ENCODE data around the gene NSD1.

Gene NSD1

DNA sequence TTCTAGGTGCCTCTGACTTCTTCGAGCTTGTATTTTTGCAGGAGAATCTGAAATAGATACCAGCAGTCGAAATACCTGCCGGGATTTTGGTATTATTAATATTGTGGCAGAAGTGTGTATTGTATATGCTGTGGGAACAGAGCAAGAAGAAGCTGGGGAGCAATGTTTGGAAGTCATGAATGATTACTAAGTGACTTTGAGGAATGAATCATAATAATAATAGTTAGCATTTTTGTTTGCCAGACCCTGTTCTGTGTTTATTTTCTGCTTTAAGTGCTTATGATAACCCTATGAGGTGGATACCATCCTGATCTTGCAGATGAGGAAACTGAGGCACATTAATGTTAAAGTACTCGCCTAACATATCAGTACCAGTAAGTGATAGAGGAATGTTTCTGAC, 137.5 kb downstream of the NSD1 start:
- no peak for DNase-seq

DNA sequence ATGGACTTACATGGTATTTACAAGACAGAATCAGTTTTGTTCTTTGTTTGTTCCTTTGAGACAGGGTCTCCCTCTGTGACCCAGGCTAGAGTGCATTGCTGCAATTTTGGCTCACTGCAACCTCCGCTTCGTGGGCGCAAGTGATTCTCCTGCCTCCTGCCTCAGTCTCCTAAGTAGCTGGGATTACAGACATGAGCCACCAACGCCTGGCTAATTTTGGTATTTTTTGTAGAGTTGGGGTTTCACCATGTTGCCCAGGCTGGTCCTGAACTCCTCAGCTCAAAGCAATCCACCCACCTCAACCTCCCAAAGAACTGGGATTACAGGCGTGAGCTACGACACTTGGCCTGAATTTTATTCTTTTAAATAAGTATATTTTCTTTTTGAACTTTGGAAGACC, 142.3 kb downstream of the NSD1 start:
- no peak for DNase-seq

DNA sequence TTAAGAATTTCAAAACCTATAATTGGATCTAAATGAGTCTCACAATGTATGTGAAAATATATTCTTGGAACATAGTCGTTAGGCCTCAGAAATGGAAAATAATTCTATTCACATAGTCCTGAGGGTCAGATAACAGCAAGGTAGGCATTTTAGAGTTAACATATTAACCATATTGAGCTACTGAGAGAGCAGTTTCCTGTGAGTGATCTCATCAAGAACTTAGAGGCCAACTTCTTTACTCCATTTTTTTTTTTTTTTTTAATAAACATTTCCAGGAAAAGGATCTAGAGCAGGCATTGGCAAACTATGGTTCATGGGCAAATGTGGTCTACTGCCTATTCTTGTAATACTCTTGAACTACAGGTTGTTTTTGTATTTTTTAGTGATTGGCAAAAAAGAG, 143.3 kb downstream of the NSD1 start:
- no peak for DNase-seq

DNA sequence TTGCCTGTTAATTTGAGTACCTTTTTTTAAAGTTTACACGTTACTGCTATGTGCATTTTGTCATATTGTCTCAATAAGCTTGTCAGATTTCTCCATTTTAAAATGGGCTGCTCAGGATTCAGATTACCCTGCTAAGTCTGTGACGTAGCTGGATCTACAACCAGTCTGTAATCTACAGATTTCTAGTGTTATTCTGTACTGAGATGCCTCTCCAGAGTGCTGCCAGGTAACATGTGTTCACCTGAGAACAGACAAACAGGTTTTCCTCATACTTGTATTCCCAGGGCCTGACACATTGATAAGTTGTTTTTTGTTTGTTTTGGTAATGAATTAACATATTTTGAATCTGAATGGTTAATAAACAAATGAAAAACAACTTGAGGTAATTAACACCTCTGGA, 154.6 kb downstream of the NSD1 start:
- no peak for DNase-seq

DNA sequence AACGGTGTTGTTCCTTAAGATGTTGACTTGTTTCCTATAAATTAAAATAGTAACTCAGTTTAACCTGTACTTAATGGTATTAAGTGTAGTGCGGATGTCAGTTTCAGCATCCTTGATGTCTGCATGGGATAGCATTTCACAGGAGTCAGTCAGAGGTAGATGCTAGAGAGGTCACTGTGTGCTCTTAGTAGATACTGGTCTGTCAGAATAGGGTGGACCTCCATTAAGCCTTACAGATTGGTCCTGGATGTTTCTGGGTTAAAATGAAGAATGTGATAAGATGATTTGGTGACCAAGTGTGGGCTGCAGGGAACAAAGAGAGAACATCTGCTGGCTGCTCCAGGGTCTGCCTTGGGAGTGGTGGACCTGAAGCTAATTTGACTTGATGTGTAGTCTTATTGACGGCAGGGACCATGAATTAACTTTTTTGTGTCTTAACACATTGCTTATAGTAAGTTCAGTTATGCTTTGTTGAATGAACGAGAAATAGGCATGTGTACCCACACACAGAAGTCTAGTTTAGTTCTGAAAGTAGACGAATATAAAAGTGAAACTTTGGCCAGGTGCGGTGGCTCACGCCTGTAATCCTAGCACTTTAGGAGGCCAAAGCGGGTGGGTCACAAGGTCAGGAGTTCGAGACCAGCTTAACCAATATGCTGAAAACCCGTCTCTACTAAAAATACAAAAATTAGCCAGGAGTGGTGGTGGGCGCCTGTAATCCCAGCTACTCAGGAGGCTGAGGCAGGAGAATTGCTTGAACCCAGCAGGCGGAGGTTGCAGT, 157.4 kb downstream of the NSD1 start:
- no peak for DNase-seq

DNA sequence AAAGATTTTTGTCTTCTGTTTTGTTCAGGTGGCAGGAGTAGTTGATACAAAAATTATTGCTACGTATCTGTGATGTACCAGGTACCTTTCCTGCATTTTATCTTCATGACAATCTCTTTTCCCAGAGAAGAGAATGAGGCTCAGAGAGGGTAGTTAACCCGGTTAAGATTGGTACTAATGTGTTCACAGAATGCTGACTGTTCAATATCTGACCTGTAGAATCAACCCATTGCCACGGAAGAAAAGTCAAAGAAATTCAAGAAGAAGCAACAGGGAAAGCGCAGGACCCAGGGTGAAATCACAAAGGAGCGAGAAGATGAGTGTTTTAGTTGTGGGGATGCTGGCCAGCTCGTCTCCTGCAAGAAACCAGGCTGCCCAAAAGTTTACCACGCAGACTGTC, 158.2 kb downstream of the NSD1 start:
- no peak for DNase-seq

DNA sequence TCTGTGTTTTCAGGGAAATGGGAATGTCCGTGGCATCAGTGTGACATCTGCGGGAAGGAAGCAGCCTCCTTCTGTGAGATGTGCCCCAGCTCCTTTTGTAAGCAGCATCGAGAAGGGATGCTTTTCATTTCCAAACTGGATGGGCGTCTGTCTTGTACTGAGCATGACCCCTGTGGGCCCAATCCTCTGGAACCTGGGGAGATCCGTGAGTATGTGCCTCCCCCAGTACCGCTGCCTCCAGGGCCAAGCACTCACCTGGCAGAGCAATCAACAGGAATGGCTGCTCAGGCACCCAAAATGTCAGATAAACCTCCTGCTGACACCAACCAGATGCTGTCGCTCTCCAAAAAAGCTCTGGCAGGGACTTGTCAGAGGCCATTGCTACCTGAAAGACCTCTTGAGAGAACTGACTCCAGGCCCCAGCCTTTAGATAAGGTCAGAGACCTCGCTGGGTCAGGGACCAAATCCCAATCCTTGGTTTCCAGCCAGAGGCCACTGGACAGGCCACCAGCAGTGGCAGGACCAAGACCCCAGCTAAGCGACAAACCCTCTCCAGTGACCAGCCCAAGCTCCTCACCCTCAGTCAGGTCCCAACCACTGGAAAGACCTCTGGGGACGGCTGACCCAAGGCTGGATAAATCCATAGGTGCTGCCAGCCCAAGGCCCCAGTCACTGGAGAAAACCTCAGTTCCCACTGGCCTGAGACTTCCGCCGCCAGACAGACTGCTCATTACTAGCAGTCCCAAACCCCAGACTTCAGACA, 160.4 kb downstream of the NSD1 start:
- DNase-seq: no peak

DNA sequence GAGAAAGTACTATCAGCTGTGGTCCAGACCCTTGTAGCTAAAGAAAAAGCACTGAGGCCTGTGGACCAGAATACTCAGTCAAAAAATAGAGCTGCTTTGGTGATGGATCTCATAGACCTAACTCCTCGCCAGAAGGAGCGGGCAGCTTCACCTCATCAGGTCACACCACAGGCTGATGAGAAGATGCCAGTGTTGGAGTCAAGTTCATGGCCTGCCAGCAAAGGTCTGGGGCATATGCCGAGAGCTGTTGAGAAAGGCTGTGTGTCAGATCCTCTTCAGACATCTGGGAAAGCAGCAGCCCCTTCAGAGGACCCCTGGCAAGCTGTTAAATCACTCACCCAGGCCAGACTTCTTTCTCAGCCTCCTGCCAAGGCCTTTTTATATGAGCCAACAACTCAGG, 161.1 kb downstream of the NSD1 start:
- no peak for DNase-seq

DNA sequence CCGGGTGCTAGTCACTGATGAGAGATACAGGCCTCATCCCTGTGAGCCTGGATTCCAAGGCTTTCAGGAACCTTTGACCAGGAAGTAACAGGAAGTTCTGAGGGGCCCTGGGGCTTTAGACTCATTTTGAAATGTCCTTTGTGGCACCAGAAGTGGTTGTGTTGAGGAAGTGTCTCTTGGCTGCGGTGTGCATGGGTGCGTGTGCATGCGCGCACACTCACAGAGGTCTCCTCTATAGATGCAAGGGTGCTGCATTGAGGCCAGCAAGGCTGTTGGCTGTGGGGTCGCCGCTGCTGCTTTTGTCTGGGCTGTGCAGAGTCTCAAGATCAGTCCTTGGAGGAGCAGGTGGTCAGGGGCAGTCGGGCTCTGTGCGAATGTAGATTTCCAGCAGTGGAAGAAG, 162.4 kb downstream of the NSD1 start:
- DNase-seq: no peak

DNA sequence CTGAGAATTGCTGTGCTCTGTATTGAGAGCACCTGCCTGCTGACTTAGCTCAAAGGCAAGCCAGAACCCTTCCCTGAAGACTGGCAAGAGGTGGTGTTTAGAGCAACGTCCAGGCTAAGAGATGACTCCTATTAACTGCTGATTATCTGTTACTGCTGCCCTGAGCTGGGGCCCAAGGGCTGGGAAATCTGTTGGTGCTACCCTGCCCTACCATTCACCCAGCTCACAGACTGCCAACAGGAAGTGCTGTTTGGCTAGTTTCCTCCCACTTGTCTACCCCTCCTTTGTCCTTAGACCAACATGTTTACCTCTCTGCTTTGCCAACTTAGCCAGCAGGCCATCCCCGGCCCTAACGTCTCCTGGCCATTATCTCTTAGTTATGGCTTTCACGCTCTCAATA, 163.0 kb downstream of the NSD1 start:
- DNase-seq: no peak

DNA sequence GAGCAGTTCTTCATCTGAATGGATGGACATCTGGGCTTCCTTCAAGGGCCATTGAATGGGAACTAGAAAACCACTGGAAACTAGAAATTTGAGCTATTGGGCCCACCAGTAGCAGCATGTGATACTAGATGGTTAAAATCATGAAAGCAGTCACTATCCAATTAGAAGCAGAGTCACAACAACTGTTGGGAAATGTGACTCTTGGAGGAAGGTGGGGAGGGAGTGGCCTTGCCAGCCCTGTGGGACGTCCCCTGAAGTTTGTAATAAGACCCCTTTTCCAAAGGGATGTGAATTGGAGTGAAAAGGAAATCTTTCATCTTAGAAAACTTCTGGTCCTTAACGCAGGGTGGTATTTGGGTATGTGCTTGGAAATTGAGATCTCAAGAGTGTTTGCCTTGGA, 164.3 kb downstream of the NSD1 start:
- no peak for DNase-seq

DNA sequence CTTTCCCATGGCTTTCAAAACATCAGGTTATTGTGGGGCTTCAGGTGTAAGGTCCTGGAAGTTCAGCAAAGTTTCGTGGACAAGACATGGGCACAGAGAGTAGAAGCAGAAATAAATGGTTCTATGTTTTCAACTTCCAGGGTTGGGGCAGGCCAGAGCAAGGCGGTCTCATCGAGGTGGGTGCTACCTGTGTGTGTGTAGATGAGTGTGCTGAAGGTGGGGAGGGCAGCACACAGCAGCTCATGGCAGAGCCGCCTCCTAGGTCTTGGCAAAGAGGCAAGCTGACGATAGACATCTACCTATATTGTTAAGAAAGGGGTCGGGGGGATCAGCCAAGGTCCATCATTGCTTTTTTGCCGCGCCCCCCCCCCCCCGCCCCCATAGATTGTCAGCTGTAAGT, 166.1 kb downstream of the NSD1 start:
- DNase-seq: no peak

DNA sequence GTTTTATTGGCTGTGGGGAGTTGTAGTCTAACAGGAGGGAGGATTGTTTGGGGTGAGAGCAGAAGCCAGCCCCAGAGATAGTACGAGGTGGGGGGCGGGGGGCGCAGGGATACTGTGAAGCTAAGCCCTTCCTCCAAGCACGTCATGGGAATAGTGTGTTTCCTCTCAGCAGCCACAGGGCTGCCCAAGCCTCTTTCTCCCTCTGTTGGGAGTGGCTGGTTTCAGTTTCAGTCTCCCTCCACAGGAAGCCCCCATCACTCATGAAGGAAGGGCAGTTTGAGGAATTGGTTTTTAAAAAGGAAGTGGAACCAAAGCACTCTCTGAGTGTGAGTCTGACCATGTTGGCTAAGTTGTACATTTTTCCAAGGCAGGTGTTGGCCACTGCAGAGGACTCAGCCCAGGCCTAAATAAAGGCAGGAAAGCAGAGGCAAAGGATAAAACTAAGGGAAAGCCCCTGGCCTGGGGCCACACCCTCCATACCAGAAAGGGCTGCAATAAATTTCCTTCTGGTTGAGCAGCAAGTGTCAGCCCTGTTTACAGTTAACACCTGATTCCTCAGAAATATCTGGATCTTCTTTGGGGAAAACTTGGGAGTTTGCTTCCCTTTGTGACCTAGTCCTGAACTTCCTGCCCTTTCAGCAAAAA, 166.8 kb downstream of the NSD1 start:
- DNase-seq: peak in 9 of 51 donors; percentile 13 to 47 (median 32)

DNA sequence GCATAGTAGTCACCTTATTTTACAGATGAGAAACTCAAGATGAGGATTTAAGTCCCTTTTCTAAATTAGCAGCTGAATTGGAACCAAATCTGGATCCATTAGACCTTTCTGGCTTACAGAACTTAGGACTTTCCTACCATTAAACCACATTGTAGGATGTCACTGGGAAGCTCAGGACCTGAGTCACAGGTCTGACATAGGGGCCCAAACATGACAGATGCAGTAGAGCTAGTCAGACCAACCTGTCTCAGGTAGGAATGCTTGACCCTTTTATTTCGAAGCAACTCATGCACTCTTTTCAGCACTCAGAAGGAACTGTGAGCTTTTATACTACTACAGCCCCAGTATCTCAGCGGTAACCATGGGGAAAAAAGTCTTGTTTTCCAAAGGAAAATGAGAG, 167.4 kb downstream of the NSD1 start:
- DNase-seq: no peak

DNA sequence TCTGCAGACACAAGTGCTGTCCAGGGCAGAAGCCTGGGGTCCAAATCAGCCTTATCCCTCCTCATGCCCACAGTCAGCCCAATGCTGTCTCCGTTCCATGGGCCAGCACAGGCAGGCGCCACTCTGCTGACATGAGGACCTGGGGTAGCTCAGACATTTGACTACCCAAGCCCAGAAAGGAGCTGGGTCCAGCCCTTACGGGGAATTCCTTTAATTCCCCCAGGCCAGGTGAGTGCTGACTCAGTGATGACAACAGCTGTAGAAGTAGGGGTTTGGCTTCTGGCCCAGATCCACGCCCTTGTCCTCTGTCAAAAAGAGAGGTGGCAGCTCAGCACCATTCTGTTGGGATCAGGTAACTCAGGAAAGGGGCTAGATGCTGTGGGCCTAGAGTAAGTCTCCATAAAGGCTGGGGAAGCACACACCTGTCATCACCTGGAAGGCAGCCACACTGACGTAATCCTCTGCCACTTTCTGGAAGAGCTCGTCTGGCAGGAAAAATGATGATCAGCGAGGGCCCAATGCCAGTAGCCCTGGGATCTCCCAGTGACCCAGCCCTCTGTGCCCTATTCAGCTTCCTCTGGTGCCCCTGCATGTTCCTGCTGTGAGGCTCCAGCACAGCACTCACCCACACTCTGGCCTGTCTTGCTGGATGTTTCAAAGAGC, 168.1 kb downstream of the NSD1 start:
- DNase-seq: no peak

DNA sequence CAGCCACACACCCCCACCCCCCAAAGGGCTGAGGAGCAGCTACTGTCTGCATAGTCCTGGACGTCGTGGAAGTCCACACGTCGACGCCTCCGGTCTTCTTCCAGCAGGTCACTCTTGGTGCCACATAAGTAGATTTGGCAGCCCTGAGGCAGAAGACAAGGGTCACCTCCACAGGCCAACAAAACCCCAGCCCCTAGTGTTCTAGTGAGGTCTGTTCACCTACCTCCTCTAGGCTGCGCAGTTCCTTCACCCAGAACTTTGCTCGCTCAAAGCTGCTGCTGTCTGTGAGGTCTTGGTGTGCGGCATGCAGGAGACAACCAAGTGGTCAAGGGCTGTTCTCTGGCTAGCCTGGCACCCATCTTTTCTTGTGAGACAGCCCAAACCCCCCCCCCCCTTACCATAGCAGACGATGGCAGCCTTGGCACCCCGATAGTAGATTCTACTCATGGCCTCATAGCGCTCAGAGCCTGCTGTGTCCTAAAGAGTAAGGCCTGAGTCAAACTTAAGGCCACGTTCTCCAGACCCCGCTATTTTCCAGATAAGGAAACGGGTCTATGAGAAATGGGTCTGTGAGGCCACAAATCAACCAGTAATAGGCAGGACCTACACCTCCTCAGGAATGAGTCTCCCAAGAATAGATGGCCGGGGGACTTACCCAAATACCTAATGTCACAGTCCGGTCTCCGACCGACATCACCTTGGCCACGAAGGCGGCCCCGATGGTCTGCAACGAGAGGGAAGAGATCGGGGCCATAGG, 169.0 kb downstream of the NSD1 start:
- DNase-seq: no peak

DNA sequence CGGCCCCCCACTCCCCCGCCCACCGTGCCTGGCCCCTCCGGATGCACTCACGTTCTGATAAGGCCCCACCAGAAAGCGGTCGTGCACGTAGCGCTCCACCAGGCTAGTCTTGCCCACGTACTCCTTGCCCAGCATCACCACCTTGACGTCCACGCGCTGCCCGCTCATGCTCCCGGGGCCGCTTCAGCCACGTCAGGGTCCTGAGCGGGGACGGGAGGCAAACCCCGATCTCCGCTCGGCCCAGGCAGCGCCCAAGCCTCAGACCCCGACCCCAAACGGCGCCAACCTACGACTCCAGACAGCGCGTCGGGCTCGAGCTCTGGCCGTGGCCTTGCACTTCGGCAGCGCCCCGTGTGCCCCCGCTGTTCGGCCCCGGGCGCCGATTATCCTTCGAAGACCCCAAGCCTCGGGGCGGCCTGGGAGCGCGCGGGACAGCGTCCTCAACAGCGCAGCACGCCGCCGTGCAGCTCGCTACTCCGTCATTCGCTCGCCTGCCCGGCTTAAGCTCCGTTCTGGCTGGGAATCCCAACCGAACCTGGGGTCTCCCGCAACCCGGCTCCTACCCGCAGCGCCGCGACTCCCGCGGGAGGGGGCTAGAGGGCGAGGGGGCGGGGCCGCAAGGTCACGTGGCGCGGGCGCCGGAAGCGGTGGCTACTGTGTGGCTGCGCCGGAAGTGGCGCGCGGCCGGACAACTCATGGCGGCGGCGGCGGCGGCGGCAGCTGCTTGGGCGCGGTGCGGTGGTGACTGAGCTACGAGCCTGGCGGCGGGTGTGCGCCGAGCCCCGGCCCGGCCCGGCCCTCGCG, 169.8 kb downstream of the NSD1 start, which contains the start of the genes PRELID1 and RAB24:
TSS of gene PRELID1 (plus strand) at position 679 of the 804 bp plus-strand sequence. CDS start 187 bp downstream, outside the sequence.
TSS of gene RAB24 (minus strand) at position 599 of the 804 bp plus-strand sequence. CDS start at position 168, 431 bp downstream.
- DNase-seq: peak; percentile 20 to 91 (median 78)

DNA sequence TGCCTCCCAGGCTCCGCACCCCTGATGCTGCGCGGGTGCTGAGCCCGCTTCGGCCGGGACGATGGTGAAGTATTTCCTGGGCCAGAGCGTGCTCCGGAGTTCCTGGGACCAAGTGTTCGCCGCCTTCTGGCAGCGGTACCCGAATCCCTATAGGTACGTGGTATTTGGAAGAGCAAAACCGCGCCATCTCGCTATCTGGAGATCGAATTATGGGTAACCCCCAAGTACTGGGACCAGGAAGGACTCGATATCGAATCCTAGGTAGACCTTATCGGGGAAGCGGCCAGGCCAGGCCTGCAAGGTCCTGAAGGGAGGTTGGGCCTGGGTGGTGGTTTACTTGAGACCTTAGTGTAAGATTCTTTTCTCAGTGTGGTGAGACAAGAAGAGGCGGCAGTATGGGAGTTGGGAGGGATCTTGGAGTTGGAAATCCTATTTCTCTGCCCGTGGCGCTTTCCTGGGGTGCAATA, 170.4 kb downstream of the NSD1 start:
- no peak for DNase-seq

DNA sequence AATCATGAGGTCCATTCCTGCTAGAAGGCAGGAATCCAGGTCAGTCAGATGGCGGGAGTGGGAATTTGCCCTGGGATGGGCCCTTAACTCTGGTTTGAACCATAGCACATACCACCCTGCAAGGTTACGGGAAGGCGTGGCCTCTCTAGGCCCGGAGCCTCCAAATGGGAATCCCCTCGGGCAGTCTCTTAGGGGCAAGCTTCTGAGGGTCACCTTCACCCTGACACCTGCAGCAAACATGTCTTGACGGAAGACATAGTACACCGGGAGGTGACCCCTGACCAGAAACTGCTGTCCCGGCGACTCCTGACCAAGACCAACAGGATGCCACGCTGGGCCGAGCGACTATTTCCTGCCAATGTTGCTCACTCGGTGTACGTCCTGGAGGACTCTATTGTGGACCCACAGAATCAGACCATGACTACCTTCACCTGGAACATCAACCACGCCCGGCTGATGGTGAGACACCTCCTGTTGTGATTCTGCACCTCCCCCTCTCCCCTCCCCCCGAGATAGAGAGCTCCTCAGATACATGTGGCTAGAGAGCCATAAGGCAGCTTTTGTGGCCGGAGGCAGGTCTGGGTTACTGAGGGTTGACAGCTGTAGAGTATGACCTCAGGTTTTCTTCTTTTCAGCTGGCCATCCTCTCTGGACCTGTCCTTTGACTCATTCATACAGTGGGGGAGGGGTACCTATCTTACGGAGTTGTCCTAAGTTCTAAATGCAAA, 171.0 kb downstream of the NSD1 start:
- DNase-seq: no peak

All from hypothalamus (tissue), 51 donors.